Measurements from ENCODE around the gene IQCH. TPM values are rescaled to one million over a fixed set of nuclear protein-coding genes. Genes with fewer than 3 reads are reported as not detected.

Gene IQCH
- total RNA-seq, 1 experiment from 2014 or later: 2.4 TPM

GRCh38 chr15:67400890-67401289 lies 146.3 kb downstream of the IQCH start:
- Mint-ChIP-seq H3K4me3 (ENCODE audit: unreplicated experiment) (no peak overlapping the region), H3K27ac (ENCODE audit: unreplicated experiment) (no peak overlapping the region), H3K4me1 (ENCODE audit: low read depth, unreplicated experiment) (no peaks in the 10 kb centered on the region), H3K9me3 (ENCODE audit: unreplicated experiment) (no peaks in the 10 kb centered on the region), H3K27me3 (ENCODE audit: insufficient read depth, unreplicated experiment) (no peaks in the 10 kb centered on the region), H3K36me3 (ENCODE audit: insufficient read depth, unreplicated experiment) (no peaks in the 10 kb centered on the region)
- DNase-seq: no peak
- TF ChIP-seq CTCF (IDR thresholded peaks at IDR 0.05; ENCODE audit: insufficient read depth in 1 of 2, low read depth in 1 of 2, low read length in 1 of 2, severe bottlenecking in 1 of 2, unreplicated experiment in 1 of 2): no peak
- ChIA-PET CTCF (no interaction called here), POLR2A (no interaction called here)
- Histone ChIP-seq H3K4me3 (ENCODE audit: low read depth, low read length) (no peak overlapping the region), H3K4me1 (no peaks in the 10 kb centered on the region), H3K27me3 (replicated peaks; ENCODE audit: control insufficient read depth, insufficient read depth, low read length) (no peaks in the 10 kb centered on the region), H3K9me3 (no peaks in the 10 kb centered on the region), H3K36me3 (ENCODE audit: control insufficient read depth, insufficient read depth, low read length) (no peaks in the 10 kb centered on the region)
- no TSS peak for BruUV-seq (replicated peaks)
- intact Hi-C loops (cut with micrococcal nuclease; ENCODE audit: unreplicated experiment): no loop called here

GRCh38 chr15:67401336-67401735 lies 146.8 kb downstream of the IQCH start:
- H3K36me3 Mint-ChIP-seq (ENCODE audit: insufficient read depth, unreplicated experiment): no peaks in the 10 kb centered on the region
- H3K27me3 Mint-ChIP-seq (ENCODE audit: insufficient read depth, unreplicated experiment): no peaks in the 10 kb centered on the region
- no peak overlapping the region for H3K4me3 Mint-ChIP-seq (ENCODE audit: unreplicated experiment)
- H3K4me3 ChIP-seq (ENCODE audit: low read depth, low read length): no peak overlapping the region
- CTCF ChIA-PET: no interaction called here
- no peaks in the 10 kb centered on the region for H3K27me3 ChIP-seq (replicated peaks; ENCODE audit: control insufficient read depth, insufficient read depth, low read length)
- H3K4me1 Mint-ChIP-seq (ENCODE audit: low read depth, unreplicated experiment): no peaks in the 10 kb centered on the region
- BruUV-seq (replicated peaks): no TSS peak
- no peak for TF ChIP-seq CTCF (IDR thresholded peaks at IDR 0.05; ENCODE audit: insufficient read depth in 1 of 2, low read depth in 1 of 2, low read length in 1 of 2, severe bottlenecking in 1 of 2, unreplicated experiment in 1 of 2)
- no peaks in the 10 kb centered on the region for H3K9me3 ChIP-seq
- no peaks in the 10 kb centered on the region for H3K36me3 ChIP-seq (ENCODE audit: control insufficient read depth, insufficient read depth, low read length)
- no peaks in the 10 kb centered on the region for H3K9me3 Mint-ChIP-seq (ENCODE audit: unreplicated experiment)
- no peak overlapping the region for H3K27ac Mint-ChIP-seq (ENCODE audit: unreplicated experiment)
- intact Hi-C loops (cut with micrococcal nuclease; ENCODE audit: unreplicated experiment): no loop called here
- POLR2A ChIA-PET: no interaction called here
- no peak for DNase-seq
- H3K4me1 ChIP-seq: no peaks in the 10 kb centered on the region

- H3K27me3 Mint-ChIP-seq (ENCODE audit: insufficient read depth, unreplicated experiment): no peaks in the 10 kb centered on the region
- Histone ChIP-seq H3K4me3 (ENCODE audit: low read depth, low read length) (no peak overlapping the region), H3K36me3 (ENCODE audit: control insufficient read depth, insufficient read depth, low read length) (no peaks in the 10 kb centered on the region), H3K27me3 (replicated peaks; ENCODE audit: control insufficient read depth, insufficient read depth, low read length) (no peaks in the 10 kb centered on the region), H3K9me3 (no peaks in the 10 kb centered on the region), H3K4me1 (no peaks in the 10 kb centered on the region)
- no peak overlapping the region for H3K4me3 Mint-ChIP-seq (ENCODE audit: unreplicated experiment)
- intact Hi-C loops (cut with micrococcal nuclease; ENCODE audit: unreplicated experiment): no loop called here
- no peak for DNase-seq
- no peak for TF ChIP-seq CTCF (IDR thresholded peaks at IDR 0.05; ENCODE audit: insufficient read depth in 1 of 2, low read depth in 1 of 2, low read length in 1 of 2, severe bottlenecking in 1 of 2, unreplicated experiment in 1 of 2)
- H3K4me1 Mint-ChIP-seq (ENCODE audit: low read depth, unreplicated experiment): no peaks in the 10 kb centered on the region
- BruUV-seq (replicated peaks): no TSS peak
- POLR2A ChIA-PET: no interaction called here
- no peak overlapping the region for H3K27ac Mint-ChIP-seq (ENCODE audit: unreplicated experiment)
- CTCF ChIA-PET: no interaction called here
- H3K9me3 Mint-ChIP-seq (ENCODE audit: unreplicated experiment): no peaks in the 10 kb centered on the region
- no peaks in the 10 kb centered on the region for H3K36me3 Mint-ChIP-seq (ENCODE audit: insufficient read depth, unreplicated experiment)
Observed at GRCh38 chr15:67403428-67404154, 149.0 kb downstream of the IQCH start.
